Vagina (tissue), 2 donors: ENCODE data around the gene HES4.
"Not testable (repeated sequence)": the region's sequence is repeated elsewhere in the genome, so short reads cannot be mapped to it uniquely, and the experiment has no call there.

Source experiments
- POLR2A ChIP-seq, 2 donors: fragments of 450-650 bp; IDR thresholded peaks; one replicate each; pipeline ENCODE4 v1.6.1; 2017; ENCODE audit warnings: antibody characterized with exemption in 2 of 2, mild to moderate bottlenecking in 2 of 2, moderate library complexity in 2 of 2
- POLR2AphosphoS5 ChIP-seq, 2 donors: sonication (generic); formaldehyde crosslinking; IDR thresholded peaks; one replicate each; pipeline ENCODE4 v1.9.0; 2017; ENCODE audit warnings: antibody characterized with exemption in 2 of 2, mild to moderate bottlenecking in 2 of 2, low read depth in 1 of 2; ENCODE audit not compliant: insufficient read depth in 1 of 2
- TF ChIP-seq, protein P1 (sequence below), 3 experiments: fragments of 450-650 bp in 2 of 3; fragments of 200-600 bp in 1 of 3; sonication (generic) in 1 of 3; IDR thresholded peaks; one replicate each; pipeline ENCODE4 v1.5.1; 2017 to 2019; ENCODE audit warnings: antibody characterized with exemption in 3 of 3, mild to moderate bottlenecking in 2 of 3, moderate library complexity in 2 of 3

DNA sequence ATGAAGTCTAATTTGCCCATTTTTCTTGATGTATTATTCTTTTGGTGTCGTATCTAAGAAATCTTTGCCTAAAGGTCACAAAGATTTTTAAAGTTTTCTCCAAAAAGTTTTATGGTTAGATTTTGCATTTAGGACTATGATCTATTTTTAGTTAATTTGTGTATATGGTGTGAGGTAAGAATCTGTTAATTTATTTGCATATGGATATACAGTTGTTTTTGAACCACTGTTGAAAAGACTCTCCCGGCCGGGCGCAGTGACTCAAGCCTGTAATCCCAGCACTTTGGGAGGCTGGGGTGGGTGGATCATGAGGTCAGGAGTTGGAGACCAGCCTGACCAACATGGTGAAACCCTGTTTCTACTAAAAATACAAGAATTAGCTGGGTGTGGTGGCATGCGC is 11.8 kb downstream of the HES4 start:
- TF ChIP-seq, protein P1, sequence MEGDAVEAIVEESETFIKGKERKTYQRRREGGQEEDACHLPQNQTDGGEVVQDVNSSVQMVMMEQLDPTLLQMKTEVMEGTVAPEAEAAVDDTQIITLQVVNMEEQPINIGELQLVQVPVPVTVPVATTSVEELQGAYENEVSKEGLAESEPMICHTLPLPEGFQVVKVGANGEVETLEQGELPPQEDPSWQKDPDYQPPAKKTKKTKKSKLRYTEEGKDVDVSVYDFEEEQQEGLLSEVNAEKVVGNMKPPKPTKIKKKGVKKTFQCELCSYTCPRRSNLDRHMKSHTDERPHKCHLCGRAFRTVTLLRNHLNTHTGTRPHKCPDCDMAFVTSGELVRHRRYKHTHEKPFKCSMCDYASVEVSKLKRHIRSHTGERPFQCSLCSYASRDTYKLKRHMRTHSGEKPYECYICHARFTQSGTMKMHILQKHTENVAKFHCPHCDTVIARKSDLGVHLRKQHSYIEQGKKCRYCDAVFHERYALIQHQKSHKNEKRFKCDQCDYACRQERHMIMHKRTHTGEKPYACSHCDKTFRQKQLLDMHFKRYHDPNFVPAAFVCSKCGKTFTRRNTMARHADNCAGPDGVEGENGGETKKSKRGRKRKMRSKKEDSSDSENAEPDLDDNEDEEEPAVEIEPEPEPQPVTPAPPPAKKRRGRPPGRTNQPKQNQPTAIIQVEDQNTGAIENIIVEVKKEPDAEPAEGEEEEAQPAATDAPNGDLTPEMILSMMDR (IDR thresholded peaks at IDR 0.05): not testable (repeated sequence)
- TF ChIP-seq POLR2A (IDR thresholded peaks at IDR 0.05); POLR2AphosphoS5 (IDR thresholded peaks at IDR 0.05; ENCODE audit: insufficient read depth in 1 of 2, low read depth in 1 of 2): not testable (repeated sequence)
